CD14-positive monocyte (primary cell): Measurements from ENCODE around the gene RAPGEF2. TPM values are rescaled to one million over a fixed set of nuclear protein-coding genes. Genes with fewer than 3 reads are reported as not detected.

Experiments used
- DNase-seq, 3 donors: peaks; one replicate each; pipeline ENCODE4 v3.0.0-alpha.2; 2011 to 2022
- H2AFZ ChIP-seq: 2 replicates; pipeline ENCODE4 v1.6.0; 2012; ENCODE audit warnings: mild to moderate bottlenecking, low read depth, low read length, inconsistent platforms; ENCODE audit not compliant: insufficient read depth, poor library complexity, severe bottlenecking
- H3K27ac ChIP-seq, 2 donors: 1 replicate in 1 of 2; 2 replicates in 1 of 2; pipeline ENCODE4 v1.5.1; 2012 to 2013; ENCODE audit warnings: low read length in 2 of 2, control low read depth in 1 of 2, inconsistent platforms in 1 of 2, low read depth in 1 of 2, mild to moderate bottlenecking in 1 of 2
- H3K27me3 ChIP-seq, 2 donors: one replicate each; pipeline versions ENCODE4 v1.6.0 to v1.6.1; 2011 to 2013; ENCODE audit warnings: low read length in 2 of 2; ENCODE audit not compliant: control insufficient read depth in 2 of 2, insufficient read depth in 2 of 2
- H3K36me3 ChIP-seq, 2 donors: replicated peaks in 1 of 2; 1 replicate in 1 of 2; 2 replicates in 1 of 2; pipeline versions ENCODE4 v1.5.1 to v1.6.1; 2012 to 2013; ENCODE audit warnings: low read length in 2 of 2, control low read depth in 1 of 2, inconsistent platforms in 1 of 2, mild to moderate bottlenecking in 1 of 2; ENCODE audit not compliant: insufficient read depth in 2 of 2, control insufficient read depth in 1 of 2
- H3K4me1 ChIP-seq, 2 donors: 1 replicate in 1 of 2; 2 replicates in 1 of 2; pipeline versions ENCODE4 v1.5.1 to v1.6.1; 2012 to 2013; ENCODE audit warnings: low read length in 2 of 2, control low read depth in 1 of 2, inconsistent platforms in 1 of 2, mild to moderate bottlenecking in 1 of 2, moderate library complexity in 1 of 2; ENCODE audit not compliant: insufficient read depth in 2 of 2, control insufficient read depth in 1 of 2
- H3K4me2 ChIP-seq: replicated peaks from 2 replicates; pipeline ENCODE3; 2012; ENCODE audit warnings: low read length, moderate library complexity, mild to moderate bottlenecking; ENCODE audit not compliant: poor library complexity, severe bottlenecking; ENCODE audit errors: extremely low read depth
- H3K4me3 ChIP-seq, 3 experiments: fragments of 200-600 bp in 1 of 3; sonication (generic) in 1 of 3; replicated peaks in 1 of 3; 1 replicate in 2 of 3; 2 replicates in 1 of 3; pipeline ENCODE4 v1.5.1; 2011 to 2013; ENCODE audit warnings: low read length in 3 of 3, mild to moderate bottlenecking in 3 of 3, control low read depth in 2 of 3, low read depth in 2 of 3, inconsistent platforms in 1 of 3, moderate library complexity in 1 of 3
- H3K79me2 ChIP-seq: 2 replicates; pipeline ENCODE4 v1.6.0; 2012; ENCODE audit warnings: mild to moderate bottlenecking, control low read depth, inconsistent platforms, low read length, moderate library complexity; ENCODE audit not compliant: insufficient read depth
- H3K9ac ChIP-seq: 2 replicates; pipeline ENCODE4 v1.6.0; 2017; ENCODE audit warnings: low read length, mild to moderate bottlenecking; ENCODE audit not compliant: insufficient read depth, poor library complexity, severe bottlenecking
- H3K9me3 ChIP-seq, 2 donors: replicated peaks in 1 of 2; 1 replicate in 1 of 2; 2 replicates in 1 of 2; pipeline versions ENCODE4 v1.5.1 to v1.6.1; 2012 to 2013; ENCODE audit warnings: low read length in 2 of 2, control low read depth in 1 of 2; ENCODE audit not compliant: control insufficient read depth in 1 of 2, insufficient read depth in 1 of 2
- H4K20me1 ChIP-seq: 2 replicates; pipeline ENCODE4 v1.6.0; 2012; ENCODE audit warnings: mild to moderate bottlenecking, low read length, control low read depth, moderate library complexity; ENCODE audit not compliant: insufficient read depth
- H3K27ac Mint-ChIP-seq, 7 donors: one replicate each; pipeline ENCODE4 v1.8.0; 2020; ENCODE audit warnings: mild to moderate bottlenecking in 7 of 7, mixed read lengths in 7 of 7, moderate library complexity in 6 of 7, inconsistent platforms in 2 of 7
- H3K27me3 Mint-ChIP-seq, 3 donors: one replicate each; pipeline ENCODE4 v1.8.0; 2021 to 2022; ENCODE audit warnings: low read depth in 3 of 3, mild to moderate bottlenecking in 3 of 3, mixed read lengths in 3 of 3, moderate library complexity in 3 of 3, inconsistent platforms in 1 of 3
- H3K36me3 Mint-ChIP-seq, 2 donors: one replicate each; pipeline ENCODE4 v1.8.0; 2020; ENCODE audit warnings: mixed read lengths in 2 of 2, inconsistent platforms in 1 of 2, mild to moderate bottlenecking in 1 of 2
- H3K4me1 Mint-ChIP-seq: one replicate; pipeline ENCODE4 v1.8.0; 2020; ENCODE audit warnings: mild to moderate bottlenecking, mixed read lengths
- H3K4me3 Mint-ChIP-seq, 2 donors: one replicate each; pipeline ENCODE4 v1.8.0; 2020; ENCODE audit warnings: mild to moderate bottlenecking in 2 of 2, mixed read lengths in 2 of 2, moderate library complexity in 1 of 2
- H3K9me3 Mint-ChIP-seq, 7 donors: one replicate each; pipeline ENCODE4 v1.8.0; 2020 to 2022; ENCODE audit warnings: mixed read lengths in 7 of 7, mild to moderate bottlenecking in 6 of 7, moderate library complexity in 6 of 7, inconsistent platforms in 2 of 7
- WGBS: methylation state at CpG from one replicate; pipeline ENCODE4 v1.1.5; 2013; ENCODE audit warnings: missing lambda C conversion rate; ENCODE audit not compliant: insufficient coverage; 5-methylcytosine and 5-hydroxymethylcytosine counted together
- intact Hi-C, 2 donors: fragments of 100-400 bp; cut with micrococcal nuclease; formaldehyde crosslinking; loops; one replicate each; pipeline versions ENCODE4 v1.15.0 to v1.15.1; 2023
- polyA plus RNA-seq, 3 donors: library from polyadenylated mRNA; depleted of rRNA in 1 of 3; unstranded in 2 of 3; stranded (reverse) in 1 of 3; fragments of 300-500 nt in 2 of 3; fragments of >200 nt in 1 of 3; fragmentation: Illumina TruSeq in 2 of 3; gene quantifications; 1 replicate in 2 of 3; 2 replicates in 1 of 3; pipeline ENCODE4 v1.2.3, GENCODE V29; 2012 to 2021
- TF ChIP-seq, protein P1 (sequence below): fragments of 200-600 bp; IDR thresholded peaks from one replicate; pipeline ENCODE4 v1.8.0; 2022; ENCODE audit warnings: antibody characterized with exemption, mild to moderate bottlenecking

The RAPGEF2 gene
- polyA plus RNA-seq, 3 donors, result 1.5 to 29.8 (median 2.0) TPM

DNA sequence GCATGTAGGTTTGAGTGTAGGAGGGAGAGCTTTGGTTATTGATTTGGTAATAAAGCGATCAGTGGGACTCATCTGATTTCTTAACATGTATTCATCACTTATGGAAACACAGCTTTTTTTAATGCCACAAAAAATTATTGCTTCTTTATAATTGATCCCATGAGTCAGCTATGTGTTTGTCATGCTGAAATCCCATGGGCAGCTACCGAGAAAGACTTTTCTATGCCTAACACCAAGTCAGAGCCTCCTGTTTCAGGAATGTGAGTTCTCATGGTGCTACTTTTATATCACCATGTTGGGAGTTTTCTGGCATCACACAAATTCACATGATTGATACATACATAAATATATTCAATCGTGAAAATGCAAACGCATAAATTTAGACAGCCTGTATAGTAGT lies 165.7 kb downstream of the RAPGEF2 start:
- Histone ChIP-seq H2AFZ (no peak overlapping the region), H3K36me3 (peaks cover 0 to 22% of the 10 kb centered on the region in 2 donors), H3K27me3 (no peaks in the 10 kb centered on the region), H3K79me2 (peaks cover 99% of the 10 kb centered on the region), H3K4me2 (no peak overlapping the region), H3K4me3 (no peak overlapping the region), H3K9me3 (no peaks in the 10 kb centered on the region), H4K20me1 (no peaks in the 10 kb centered on the region), H3K9ac (no peak overlapping the region), H3K27ac (peak overlapping the region in 1 of 2 donors; percentile 7), H3K4me1 (peaks cover 34 to 50% of the 10 kb centered on the region in 2 donors)
- TF ChIP-seq, protein P1, sequence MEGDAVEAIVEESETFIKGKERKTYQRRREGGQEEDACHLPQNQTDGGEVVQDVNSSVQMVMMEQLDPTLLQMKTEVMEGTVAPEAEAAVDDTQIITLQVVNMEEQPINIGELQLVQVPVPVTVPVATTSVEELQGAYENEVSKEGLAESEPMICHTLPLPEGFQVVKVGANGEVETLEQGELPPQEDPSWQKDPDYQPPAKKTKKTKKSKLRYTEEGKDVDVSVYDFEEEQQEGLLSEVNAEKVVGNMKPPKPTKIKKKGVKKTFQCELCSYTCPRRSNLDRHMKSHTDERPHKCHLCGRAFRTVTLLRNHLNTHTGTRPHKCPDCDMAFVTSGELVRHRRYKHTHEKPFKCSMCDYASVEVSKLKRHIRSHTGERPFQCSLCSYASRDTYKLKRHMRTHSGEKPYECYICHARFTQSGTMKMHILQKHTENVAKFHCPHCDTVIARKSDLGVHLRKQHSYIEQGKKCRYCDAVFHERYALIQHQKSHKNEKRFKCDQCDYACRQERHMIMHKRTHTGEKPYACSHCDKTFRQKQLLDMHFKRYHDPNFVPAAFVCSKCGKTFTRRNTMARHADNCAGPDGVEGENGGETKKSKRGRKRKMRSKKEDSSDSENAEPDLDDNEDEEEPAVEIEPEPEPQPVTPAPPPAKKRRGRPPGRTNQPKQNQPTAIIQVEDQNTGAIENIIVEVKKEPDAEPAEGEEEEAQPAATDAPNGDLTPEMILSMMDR, result no peak
- Mint-ChIP-seq H3K27me3 (no peaks in the 10 kb centered on the region), H3K4me1 (peaks cover 51% of the 10 kb centered on the region), H3K27ac (no peak overlapping the region), H3K9me3 (peaks cover 0 to 1% (median 0%) of the 10 kb centered on the region in 7 donors), H3K36me3 (peaks cover 14 to 22% of the 10 kb centered on the region in 2 donors), H3K4me3 (no peak overlapping the region)
- intact Hi-C loops, result no loop called here
- no peak for DNase-seq
- 100% methylated on average over 1 of the region's 4 CpGs for WGBS

GRCh38 chr4:159269116-159269515 lies 166.2 kb downstream of the RAPGEF2 start:
- Mint-ChIP-seq H3K4me1 (peaks cover 51% of the 10 kb centered on the region), H3K27ac (peak overlapping the region in 3 of 7 donors; percentile 58 to 75 (median 59)), H3K27me3 (no peaks in the 10 kb centered on the region), H3K4me3 (no peak overlapping the region), H3K36me3 (peaks cover 14 to 20% of the 10 kb centered on the region in 2 donors), H3K9me3 (peaks cover 0 to 1% (median 0%) of the 10 kb centered on the region in 7 donors)
- H4K20me1 ChIP-seq, result no peaks in the 10 kb centered on the region
- 100% methylated on average over 4 of the region's 10 CpGs for WGBS
- H3K9me3 ChIP-seq, result no peaks in the 10 kb centered on the region
- H3K4me2 ChIP-seq, result no peak overlapping the region
- no peak overlapping the region for H3K4me3 ChIP-seq
- H3K27me3 ChIP-seq, result no peaks in the 10 kb centered on the region
- peaks cover 0 to 21% of the 10 kb centered on the region in 2 donors for H3K36me3 ChIP-seq
- intact Hi-C loops, result no loop called here
- peaks cover 99% of the 10 kb centered on the region for H3K79me2 ChIP-seq
- peak overlapping the region in 1 of 2 donors; percentile 7 for H3K27ac ChIP-seq
- TF ChIP-seq, protein P1, result no peak
- DNase-seq, result no peak
- peaks cover 37 to 50% of the 10 kb centered on the region in 2 donors for H3K4me1 ChIP-seq
- H3K9ac ChIP-seq, result no peak overlapping the region
- H2AFZ ChIP-seq, result no peak overlapping the region
